K562 (cell line): Measurements from ENCODE around the gene RPL7A. TPM values are rescaled to one million over a fixed set of nuclear protein-coding genes. Genes with fewer than 3 reads are reported as not detected.

ENCODE experiments used
- ARNT ChIP-seq, 2 experiments: fragments of 450-650 bp; IDR thresholded peaks; 2 replicates each; pipeline ENCODE4 v1.6.1; 2016; ENCODE audit warnings: mild to moderate bottlenecking in 1 of 2
- EGR1 ChIP-seq: fragments of 450-650 bp; conservative IDR thresholded peaks from 2 replicates; pipeline ENCODE4 v1.6.1; 2017; ENCODE audit warnings: mild to moderate bottlenecking
- GABPB2 ChIP-seq: fragments of 250-450 bp; sonication (Bioruptor Pico); conservative IDR thresholded peaks from 2 replicates; pipeline ENCODE4 v1.5.1; 2021; ENCODE audit warnings: mild to moderate bottlenecking
- GTF2A2 ChIP-seq: IDR thresholded peaks from 2 replicates; pipeline ENCODE4 v1.6.1; 2016; ENCODE audit warnings: mild to moderate bottlenecking, missing genetic modification characterization, missing compliant biosample characterization
- HCFC1 ChIP-seq: IDR thresholded peaks from 2 replicates; pipeline ENCODE4 v1.6.1; 2012; ENCODE audit warnings: low read depth, low read length, improper control_type of control experiment
- MECOM ChIP-seq: fragments of 250-450 bp; sonication (Bioruptor Pico); IDR thresholded peaks from 2 replicates; pipeline ENCODE4 v1.8.0; 2022; ENCODE audit warnings: inconsistent platforms
- NELFE ChIP-seq: IDR thresholded peaks from 2 replicates; pipeline ENCODE4 v1.6.1; 2011; ENCODE audit warnings: mild to moderate bottlenecking; ENCODE audit not compliant: insufficient read depth, insufficient read length
- POLR3A ChIP-seq: IDR thresholded peaks from 2 replicates; pipeline ENCODE4 v1.6.1; 2011; ENCODE audit warnings: borderline replicate concordance, mild to moderate bottlenecking, moderate library complexity; ENCODE audit not compliant: insufficient read length, insufficient read depth; ENCODE audit errors: extremely low read depth
- RFX1 ChIP-seq: fragments of 450-650 bp; IDR thresholded peaks from 2 replicates; pipeline ENCODE4 v1.6.1; 2016; ENCODE audit warnings: mild to moderate bottlenecking, moderate library complexity
- RFX7 ChIP-seq: fragments of 250-450 bp; sonication (Bioruptor Pico); IDR thresholded peaks from 2 replicates; pipeline ENCODE4 v1.5.1; 2021; ENCODE audit warnings: mild to moderate bottlenecking
- TRIM28 ChIP-seq: fragments of 450-650 bp; IDR thresholded peaks from 2 replicates; pipeline ENCODE4 v1.6.1; 2017
- ZBTB7A ChIP-seq: IDR thresholded peaks from 2 replicates; pipeline ENCODE4 v1.6.1; 2011; ENCODE audit warnings: low read depth, mild to moderate bottlenecking, low read length, moderate library complexity, borderline replicate concordance; ENCODE audit not compliant: control insufficient read depth
- ZNF23 ChIP-seq: fragments of 250-450 bp; sonication (Bioruptor Pico); IDR thresholded peaks from 2 replicates; pipeline ENCODE4 v1.4.0; 2020; ENCODE audit warnings: mild to moderate bottlenecking
- ZNF444 ChIP-seq: fragments of 250-450 bp; sonication (Bioruptor Pico); IDR thresholded peaks from 2 replicates; pipeline ENCODE4 v1.4.0; 2020; ENCODE audit warnings: mild to moderate bottlenecking, moderate library complexity
- ZNF717 ChIP-seq: fragments of 250-450 bp; sonication (Bioruptor Pico); IDR thresholded peaks from 2 replicates; pipeline ENCODE4 v1.5.0; 2021
- polyA plus RNA-seq, 8 experiments: library from polyadenylated mRNA; depleted of rRNA in 4 of 8; stranded (reverse) in 5 of 8; unstranded in 3 of 8; fragments of >200 nt; fragmentation: Nextera tagmentation in 2 of 8; fragmentation: Illumina TruSeq in 1 of 8; extraction: Ambion mirVana in 2 of 8; extraction: Trizol in 1 of 8; gene quantifications; 2 replicates each; pipeline versions ENCODE4 v1.2.1 to v1.2.3, GENCODE V29; 2011 to 2014; ENCODE audit warnings: inconsistent platforms in 1 of 8, missing spikeins in 1 of 8
- total RNA-seq, 7 experiments: library from RNA; depleted of rRNA in 6 of 7; stranded (reverse); fragments of >200 nt in 6 of 7; fragmentation: Illumina TruSeq in 2 of 7; extraction: Trizol in 2 of 7; gene quantifications; 2 replicates each; pipeline versions ENCODE4 v1.2.1 to v1.2.3, GENCODE V29; 2011 to 2021; ENCODE audit warnings: low replicate concordance in 1 of 7
- TF ChIP-seq, protein P1 (sequence below): sonication (generic); formaldehyde crosslinking; IDR thresholded peaks from 2 replicates; pipeline ENCODE4 v1.9.0; 2022; ENCODE audit warnings: mild to moderate bottlenecking, missing genetic modification reagents
- TF ChIP-seq, protein P2 (sequence below): fragments of 450-650 bp; formaldehyde crosslinking; IDR thresholded peaks from 2 replicates; pipeline ENCODE4 v1.4.0; 2020; ENCODE audit warnings: mild to moderate bottlenecking, mixed read lengths
- TF ChIP-seq, protein P3 (sequence below), 3 experiments: fragments of 200-800 bp in 1 of 3; fragments of 250-450 bp in 1 of 3; fragments of 450-650 bp in 1 of 3; sonication (Bioruptor Pico) in 1 of 3; sonication (Bioruptor generic) in 1 of 3; formaldehyde crosslinking in 1 of 3; IDR thresholded peaks; 2 replicates each; pipeline versions ENCODE4 v1.6.1 to v1.8.0; 2016 to 2022; ENCODE audit warnings: mild to moderate bottlenecking in 2 of 3, missing genetic modification characterization in 2 of 3, missing compliant biosample characterization in 1 of 3, moderate library complexity in 1 of 3
- TF ChIP-seq, protein P4 (sequence below): fragments of 250-450 bp; sonication (Bioruptor Pico); IDR thresholded peaks from 2 replicates; pipeline ENCODE4 v1.8.0; 2022; ENCODE audit warnings: moderate library complexity, mild to moderate bottlenecking, inconsistent platforms
- TF ChIP-seq, protein P5 (sequence below): sonication (generic); formaldehyde crosslinking; IDR thresholded peaks from 2 replicates; pipeline ENCODE4 v1.9.0; 2022; ENCODE audit warnings: mild to moderate bottlenecking, missing genetic modification reagents

Gene RPL7A
- total and polyA plus RNA-seq, 9 of the 15 experiments (the other 6 are each of a cell fraction or from before 2014, with no cell fraction given) = 1,935 to 3,760 (median 2,652) TPM

DNA sequence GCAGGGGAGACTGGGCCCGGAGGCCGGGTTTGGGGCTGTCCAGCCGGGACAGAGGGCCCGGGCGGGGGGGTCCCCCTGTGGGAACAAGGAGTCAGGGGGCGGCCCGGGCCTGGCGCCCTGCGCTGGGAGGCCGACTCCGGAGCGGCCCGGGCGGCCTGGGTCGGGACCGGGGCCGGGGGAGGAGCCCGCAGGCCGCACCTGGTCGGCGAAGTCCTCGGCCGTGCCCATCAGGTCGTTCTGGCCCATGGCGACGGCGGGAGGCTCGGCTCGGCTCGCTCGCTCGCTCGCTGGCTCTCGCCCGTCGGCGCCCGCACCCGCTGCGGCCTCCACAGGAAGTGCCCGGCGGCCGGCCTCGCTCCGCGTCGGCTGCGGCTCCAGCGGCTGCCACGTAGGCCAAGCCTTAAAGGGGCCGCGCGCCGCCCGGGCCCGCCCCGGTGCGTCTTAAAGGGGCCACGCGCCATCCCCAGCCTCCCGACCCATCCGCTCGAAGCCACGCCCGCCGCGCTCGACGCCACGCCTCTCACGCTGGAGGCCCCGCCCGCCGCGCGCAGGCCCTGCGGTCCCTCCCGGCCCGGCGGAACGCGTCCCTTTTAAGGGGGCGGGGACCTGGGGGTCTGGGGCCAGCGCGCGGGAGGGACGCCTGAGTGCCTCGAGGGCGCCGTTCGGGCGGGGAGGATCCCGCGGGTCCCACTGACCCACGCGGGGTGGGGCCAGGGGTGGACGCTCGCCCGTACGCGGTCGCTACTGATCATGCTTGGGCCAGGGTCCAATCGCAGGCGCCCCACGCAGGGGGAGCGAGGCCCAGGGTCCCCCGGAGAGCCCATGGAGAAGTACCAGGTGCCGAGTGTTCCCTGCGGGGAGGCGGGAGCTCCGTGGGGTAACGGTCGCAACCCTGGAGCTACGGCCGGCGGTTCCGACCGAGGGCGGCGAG, 28.0 kb downstream of the RPL7A start, which contains the start of the genes STKLD1 and SURF4 (continued):
- TF ChIP-seq ZNF444 (CRISPR knock-in tag) (no peak), ZNF717 (no peak), MECOM (no peak), ZNF23 (CRISPR knock-in tag) (no peak), ZBTB7A (peak; percentile 43; the same call in 1 of the 2 replicates), GABPB2 (CRISPR knock-in tag) (no peak), TRIM28 (no peak), POLR3A (no peak), NELFE (no peak), ARNT (IDR thresholded peaks at IDR 0.05) (no peak), RFX1 (no peak), GTF2A2 (tag) (no peak), HCFC1 (peak; percentile 65), RFX7 (no peak), EGR1 (no peak)
- TF ChIP-seq, protein P1, sequence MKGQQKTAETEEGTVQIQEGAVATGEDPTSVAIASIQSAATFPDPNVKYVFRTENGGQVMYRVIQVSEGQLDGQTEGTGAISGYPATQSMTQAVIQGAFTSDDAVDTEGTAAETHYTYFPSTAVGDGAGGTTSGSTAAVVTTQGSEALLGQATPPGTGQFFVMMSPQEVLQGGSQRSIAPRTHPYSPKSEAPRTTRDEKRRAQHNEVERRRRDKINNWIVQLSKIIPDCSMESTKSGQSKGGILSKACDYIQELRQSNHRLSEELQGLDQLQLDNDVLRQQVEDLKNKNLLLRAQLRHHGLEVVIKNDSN (CRISPR knock-in tag) = no peak; the same call in 1 of the 2 replicates
- TF ChIP-seq, protein P2, sequence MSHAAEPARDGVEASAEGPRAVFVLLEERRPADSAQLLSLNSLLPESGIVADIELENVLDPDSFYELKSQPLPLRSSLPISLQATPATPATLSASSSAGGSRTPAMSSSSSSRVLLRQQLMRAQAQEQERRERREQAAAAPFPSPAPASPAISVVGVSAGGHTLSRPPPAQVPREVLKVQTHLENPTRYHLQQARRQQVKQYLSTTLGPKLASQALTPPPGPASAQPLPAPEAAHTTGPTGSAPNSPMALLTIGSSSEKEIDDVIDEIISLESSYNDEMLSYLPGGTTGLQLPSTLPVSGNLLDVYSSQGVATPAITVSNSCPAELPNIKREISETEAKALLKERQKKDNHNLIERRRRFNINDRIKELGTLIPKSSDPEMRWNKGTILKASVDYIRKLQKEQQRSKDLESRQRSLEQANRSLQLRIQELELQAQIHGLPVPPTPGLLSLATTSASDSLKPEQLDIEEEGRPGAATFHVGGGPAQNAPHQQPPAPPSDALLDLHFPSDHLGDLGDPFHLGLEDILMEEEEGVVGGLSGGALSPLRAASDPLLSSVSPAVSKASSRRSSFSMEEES (CRISPR knock-in tag) = no peak
- TF ChIP-seq, protein P3, sequence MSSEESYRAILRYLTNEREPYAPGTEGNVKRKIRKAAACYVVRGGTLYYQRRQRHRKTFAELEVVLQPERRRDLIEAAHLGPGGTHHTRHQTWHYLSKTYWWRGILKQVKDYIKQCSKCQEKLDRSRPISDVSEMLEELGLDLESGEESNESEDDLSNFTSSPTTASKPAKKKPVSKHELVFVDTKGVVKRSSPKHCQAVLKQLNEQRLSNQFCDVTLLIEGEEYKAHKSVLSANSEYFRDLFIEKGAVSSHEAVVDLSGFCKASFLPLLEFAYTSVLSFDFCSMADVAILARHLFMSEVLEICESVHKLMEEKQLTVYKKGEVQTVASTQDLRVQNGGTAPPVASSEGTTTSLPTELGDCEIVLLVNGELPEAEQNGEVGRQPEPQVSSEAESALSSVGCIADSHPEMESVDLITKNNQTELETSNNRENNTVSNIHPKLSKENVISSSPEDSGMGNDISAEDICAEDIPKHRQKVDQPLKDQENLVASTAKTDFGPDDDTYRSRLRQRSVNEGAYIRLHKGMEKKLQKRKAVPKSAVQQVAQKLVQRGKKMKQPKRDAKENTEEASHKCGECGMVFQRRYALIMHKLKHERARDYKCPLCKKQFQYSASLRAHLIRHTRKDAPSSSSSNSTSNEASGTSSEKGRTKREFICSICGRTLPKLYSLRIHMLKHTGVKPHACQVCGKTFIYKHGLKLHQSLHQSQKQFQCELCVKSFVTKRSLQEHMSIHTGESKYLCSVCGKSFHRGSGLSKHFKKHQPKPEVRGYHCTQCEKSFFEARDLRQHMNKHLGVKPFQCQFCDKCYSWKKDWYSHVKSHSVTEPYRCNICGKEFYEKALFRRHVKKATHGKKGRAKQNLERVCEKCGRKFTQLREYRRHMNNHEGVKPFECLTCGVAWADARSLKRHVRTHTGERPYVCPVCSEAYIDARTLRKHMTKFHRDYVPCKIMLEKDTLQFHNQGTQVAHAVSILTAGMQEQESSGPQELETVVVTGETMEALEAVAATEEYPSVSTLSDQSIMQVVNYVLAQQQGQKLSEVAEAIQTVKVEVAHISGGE (CRISPR knock-in tag; IDR thresholded peaks at IDR 0.05) = peak in 1 of 3 experiments; percentile 54; a peak in 3 of 6 replicates
- TF ChIP-seq, protein P4, sequence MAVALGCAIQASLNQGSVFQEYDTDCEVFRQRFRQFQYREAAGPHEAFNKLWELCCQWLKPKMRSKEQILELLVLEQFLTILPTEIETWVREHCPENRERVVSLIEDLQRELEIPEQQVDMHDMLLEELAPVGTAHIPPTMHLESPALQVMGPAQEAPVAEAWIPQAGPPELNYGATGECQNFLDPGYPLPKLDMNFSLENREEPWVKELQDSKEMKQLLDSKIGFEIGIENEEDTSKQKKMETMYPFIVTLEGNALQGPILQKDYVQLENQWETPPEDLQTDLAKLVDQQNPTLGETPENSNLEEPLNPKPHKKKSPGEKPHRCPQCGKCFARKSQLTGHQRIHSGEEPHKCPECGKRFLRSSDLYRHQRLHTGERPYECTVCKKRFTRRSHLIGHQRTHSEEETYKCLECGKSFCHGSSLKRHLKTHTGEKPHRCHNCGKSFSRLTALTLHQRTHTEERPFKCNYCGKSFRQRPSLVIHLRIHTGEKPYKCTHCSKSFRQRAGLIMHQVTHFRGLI (CRISPR knock-in tag) = no peak
- TF ChIP-seq, protein P5, sequence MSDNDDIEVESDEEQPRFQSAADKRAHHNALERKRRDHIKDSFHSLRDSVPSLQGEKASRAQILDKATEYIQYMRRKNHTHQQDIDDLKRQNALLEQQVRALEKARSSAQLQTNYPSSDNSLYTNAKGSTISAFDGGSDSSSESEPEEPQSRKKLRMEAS (CRISPR knock-in tag) = peak; percentile 97
